RPMI7951 (cell line): ENCODE measurements around the gene COL4A2. TPM values are rescaled to one million over a fixed set of nuclear protein-coding genes. Genes with fewer than 3 reads are reported as not detected.
"Not testable (repeated sequence)": the region's sequence is repeated elsewhere in the genome, so short reads cannot be mapped to it uniquely, and the experiment has no call there.

Experiments
- DNase-seq: peaks from one replicate; pipeline ENCODE4 v3.0.0-alpha.2; 2012; ENCODE audit warnings: low read depth
- total RNA-seq: library from RNA; depleted of rRNA; stranded (reverse); fragments of >200 nt; shearing (Covaris generic); gene quantifications from 2 replicates; pipeline ENCODE4 v1.2.3, GENCODE V29; 2014

COL4A2 gene
- total RNA-seq, 1 experiment from 2014 or later: 181 TPM

- DNase-seq: peak; percentile 60
These were observed 927 bp downstream of the COL4A2 start for GRCh38 chr13:110307767-110308655.

- no peak for DNase-seq
These were observed 1.7 kb downstream of the COL4A2 start for GRCh38 chr13:110308656-110309359.

- DNase-seq: no peak
These were observed 2.8 kb downstream of the COL4A2 start for GRCh38 chr13:110309661-110310524.

- no peak for DNase-seq
These were observed 3.7 kb downstream of the COL4A2 start for GRCh38 chr13:110310541-110311442.

GRCh38 chr13:110311443-110312338 lies 4.6 kb downstream of the COL4A2 start:
- DNase-seq: no peak

GRCh38 chr13:110312339-110313031 lies 5.4 kb downstream of the COL4A2 start:
- DNase-seq: no peak

DNA sequence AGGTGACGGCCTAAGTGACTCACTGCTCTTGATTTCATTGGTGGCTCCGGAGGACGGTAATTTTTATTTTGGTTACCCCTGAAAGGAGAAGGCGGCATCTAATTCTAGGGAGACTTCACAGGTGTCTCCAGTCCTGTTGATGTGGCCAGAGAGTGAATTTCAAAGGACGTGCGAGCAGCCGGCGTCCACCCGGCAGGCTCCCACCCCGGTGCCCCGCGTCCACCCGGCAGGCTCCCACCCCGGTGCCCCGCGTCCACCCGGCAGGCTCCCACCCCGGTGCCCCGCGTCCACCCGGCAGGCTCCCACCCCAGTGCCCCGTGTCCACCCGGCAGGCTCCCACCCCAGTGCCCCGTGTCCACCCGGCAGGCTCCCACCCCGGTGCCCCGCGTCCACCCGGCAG lies 6.2 kb downstream of the COL4A2 start:
- DNase-seq: not testable (repeated sequence)

GRCh38 chr13:110313733-110314132 lies 6.6 kb downstream of the COL4A2 start:
- not testable (repeated sequence) for DNase-seq

DNA sequence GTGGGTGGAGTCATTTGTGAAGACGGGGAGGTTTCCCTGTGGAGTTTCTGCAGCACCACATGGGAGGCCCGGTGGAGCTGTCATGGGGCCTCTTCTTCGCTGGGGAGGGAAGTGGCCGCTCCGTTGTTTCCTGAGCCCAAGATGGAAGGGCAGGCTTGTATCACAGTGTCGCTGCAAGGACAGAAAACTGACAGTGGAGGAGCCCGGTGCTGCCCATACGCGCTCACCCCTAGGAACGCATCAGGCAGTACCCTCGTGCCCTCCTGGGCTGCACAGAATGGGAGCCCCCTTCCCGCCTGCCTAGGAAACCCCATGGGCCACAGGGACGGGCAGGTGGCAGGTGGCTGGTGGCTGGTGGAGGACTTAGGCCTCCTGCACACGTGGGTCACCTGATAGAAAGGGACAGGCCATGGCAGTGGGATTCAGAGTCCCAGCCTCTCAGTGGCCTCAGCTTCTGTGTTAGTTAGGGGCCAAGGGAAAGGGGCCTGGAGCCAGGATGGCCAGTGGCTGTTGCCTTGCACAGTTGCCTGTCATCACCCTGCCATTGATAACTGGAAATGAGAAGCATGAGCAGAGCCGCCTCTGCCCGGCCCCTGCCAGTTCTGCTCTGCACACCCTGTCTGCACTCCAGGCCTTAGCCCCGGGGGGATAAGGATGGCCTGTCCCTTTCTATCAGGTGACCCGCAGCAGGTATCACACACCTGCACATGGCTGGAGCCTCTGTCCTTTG lies 7.6 kb downstream of the COL4A2 start:
- DNase-seq: no peak

GRCh38 chr13:110316196-110316595 lies 9.1 kb downstream of the COL4A2 start:
- no peak for DNase-seq

- DNase-seq: no peak
These were observed 10.0 kb downstream of the COL4A2 start for GRCh38 chr13:110317093-110317492.

- no peak for DNase-seq
These were observed 10.6 kb downstream of the COL4A2 start for GRCh38 chr13:110317496-110318195.

DNA sequence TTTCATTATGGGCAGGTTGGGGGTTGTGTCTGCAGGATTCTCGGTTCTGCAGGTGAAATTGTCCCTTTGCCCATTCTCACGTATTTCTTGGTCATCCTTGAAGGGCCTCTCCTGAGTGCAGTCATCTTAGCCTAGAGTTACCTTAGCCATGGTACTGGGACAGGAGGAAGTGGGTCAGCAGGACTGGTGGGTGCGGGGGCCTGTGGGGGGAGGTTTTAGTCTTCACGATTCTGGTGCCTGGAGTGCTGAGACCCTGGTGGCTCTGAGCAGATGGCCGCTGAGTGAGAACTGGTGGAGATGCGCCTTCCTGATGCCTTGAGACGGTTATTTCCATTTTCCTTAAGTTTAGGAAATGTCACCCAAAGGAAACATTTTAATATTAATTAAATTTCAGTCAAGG lies 11.8 kb downstream of the COL4A2 start:
- no peak for DNase-seq

DNA sequence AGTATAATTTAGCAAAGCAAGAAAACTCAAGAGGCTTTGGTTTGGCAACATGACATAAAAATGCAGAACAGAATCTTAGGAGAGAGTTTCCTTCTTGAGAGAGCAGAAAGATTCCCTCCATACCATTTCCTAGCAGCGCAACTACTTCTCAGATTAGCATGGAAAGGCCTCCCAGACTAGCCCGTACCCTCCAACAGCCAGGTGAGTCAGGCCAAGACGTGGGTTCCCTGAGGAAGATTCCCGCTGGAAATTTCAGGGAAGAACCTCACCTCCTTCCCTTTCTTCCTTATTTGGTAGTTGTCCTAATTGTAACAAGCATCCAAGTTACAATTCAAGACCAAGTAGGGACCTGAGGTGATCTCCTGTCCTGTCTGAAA lies 12.3 kb downstream of the COL4A2 start:
- DNase-seq: no peak

DNA sequence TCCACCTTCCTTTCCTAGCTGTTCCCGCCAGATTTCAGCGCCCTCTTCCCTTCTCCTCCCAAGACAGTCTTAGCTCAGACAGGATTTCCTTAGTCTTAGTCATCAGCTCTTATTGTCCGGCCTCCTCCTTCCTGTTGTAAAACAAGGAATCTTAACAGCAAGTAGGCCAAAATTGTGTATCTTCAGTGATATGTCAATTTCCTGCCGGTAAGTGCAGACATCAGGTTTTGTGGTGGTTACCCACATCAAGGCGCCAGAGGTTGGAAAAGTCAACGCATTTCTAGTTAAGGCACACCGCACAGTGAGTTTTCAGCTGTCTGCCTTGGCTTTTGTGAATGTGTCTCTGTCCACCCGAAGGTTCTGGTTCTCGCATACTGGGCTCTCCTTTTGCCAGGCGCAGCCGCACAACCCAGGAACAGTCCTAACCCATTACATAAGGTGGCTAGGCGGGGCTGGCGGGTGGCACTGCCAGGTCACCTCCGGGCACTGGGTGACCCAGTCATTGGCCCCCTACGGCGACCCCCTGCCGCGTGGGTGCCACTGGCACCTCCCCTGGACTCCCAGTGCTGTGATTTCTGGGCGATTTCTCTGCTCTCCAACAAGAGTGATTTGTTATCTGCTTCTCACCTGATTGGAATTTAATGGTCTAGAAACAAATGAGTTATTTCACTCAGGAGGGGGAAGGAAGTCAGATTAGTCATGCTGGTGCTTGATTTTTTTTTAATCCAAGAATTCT lies 12.9 kb downstream of the COL4A2 start:
- peak; percentile 81 for DNase-seq

DNA sequence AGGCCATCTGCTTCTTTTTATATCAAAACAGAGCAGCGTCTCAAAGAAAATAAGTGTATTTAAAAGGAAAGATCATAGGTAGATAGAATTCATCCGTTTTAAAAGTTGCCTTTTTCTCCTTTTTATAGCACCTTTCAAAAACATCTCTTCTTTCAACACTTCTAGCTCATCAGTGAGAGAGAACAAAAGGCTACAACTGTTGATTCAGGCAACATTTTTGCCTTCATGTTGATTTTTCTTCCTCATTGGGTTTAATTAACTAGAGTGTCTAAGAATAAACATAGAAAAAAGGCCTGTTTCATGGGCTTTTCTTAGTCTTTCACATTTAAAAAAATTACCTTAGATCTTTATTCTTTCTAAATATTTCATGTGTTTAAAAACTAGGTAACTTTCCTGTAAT lies 13.6 kb downstream of the COL4A2 start:
- no peak for DNase-seq

- not testable (repeated sequence) for DNase-seq
These were observed 14.5 kb downstream of the COL4A2 start for GRCh38 chr13:110321573-110321972.
